HG03095 (cell line): ENCODE data around the gene NPRL2.

Experiments used
- ATAC-seq: cut with Tn5 transposase; IDR thresholded peaks from one replicate; pipeline ENCODE4 v1.9.1; 2021; ENCODE audit warnings: moderate library complexity; ENCODE audit not compliant: unreplicated experiment

Gene NPRL2

DNA sequence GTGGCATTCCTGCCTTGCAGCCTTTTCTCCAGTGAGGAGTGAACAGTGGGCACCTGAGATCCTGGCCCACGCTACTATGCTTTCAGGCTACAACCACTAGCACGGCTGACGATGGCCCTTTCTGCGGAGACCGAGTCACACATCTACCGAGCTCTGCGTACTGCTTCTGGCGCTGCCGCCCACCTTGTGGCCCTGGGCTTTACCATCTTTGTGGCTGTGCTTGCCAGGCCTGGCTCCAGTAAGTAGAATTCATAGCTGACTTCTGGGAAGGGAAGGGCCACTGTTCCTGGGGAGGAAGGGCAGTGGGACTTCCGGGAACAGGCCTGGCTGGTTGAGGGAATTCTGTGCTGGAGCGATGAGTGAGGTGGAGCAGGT, 735 bp upstream of the NPRL2 start:
- ATAC-seq, result no peak

DNA sequence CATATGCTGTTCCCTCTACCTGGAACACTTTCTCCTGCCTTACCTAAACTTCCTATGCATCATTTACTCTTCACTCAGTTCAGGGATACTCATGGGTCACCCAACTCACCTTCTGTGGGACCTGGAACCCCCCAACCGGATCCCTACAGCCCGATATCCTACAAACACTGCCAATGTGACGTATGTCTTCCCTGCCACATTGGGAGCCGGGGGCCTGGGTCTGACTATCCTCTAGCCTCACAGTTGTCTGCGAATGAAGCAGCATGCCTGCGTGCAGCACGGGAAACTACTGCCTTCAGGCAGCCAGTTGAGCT, 405 bp downstream of the NPRL2 start:
- ATAC-seq, result no peak

DNA sequence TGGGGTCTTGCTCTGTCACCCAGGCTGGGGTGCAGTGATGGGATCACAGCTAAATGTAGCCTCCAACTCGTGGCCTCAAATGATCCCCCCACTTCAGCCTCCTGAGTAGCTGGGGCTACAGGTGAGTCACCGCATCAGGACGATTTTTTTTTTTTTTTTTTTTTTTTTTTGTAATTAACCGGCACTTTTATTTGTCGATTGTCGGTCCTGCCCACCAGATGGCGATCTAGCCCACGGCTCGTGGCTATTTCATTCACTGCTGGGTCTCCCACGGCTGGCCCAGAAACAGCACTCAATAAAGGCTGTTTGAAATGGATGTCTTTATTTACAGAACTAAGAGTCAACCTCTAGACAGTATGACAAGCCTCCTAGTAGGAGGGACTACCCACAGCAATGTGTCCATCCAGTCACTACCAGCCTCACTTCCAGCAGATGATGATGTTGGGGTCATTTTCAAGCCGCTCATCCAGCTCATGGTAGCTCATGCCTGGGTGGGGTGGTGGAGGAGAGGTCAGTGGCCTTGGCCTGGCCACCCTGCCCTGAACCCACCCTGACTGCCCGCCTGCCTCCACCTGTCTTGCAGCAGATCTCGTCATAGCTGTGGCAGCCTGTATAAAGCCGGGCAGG, 3.3 kb downstream of the NPRL2 start:
- no peak for ATAC-seq

DNA sequence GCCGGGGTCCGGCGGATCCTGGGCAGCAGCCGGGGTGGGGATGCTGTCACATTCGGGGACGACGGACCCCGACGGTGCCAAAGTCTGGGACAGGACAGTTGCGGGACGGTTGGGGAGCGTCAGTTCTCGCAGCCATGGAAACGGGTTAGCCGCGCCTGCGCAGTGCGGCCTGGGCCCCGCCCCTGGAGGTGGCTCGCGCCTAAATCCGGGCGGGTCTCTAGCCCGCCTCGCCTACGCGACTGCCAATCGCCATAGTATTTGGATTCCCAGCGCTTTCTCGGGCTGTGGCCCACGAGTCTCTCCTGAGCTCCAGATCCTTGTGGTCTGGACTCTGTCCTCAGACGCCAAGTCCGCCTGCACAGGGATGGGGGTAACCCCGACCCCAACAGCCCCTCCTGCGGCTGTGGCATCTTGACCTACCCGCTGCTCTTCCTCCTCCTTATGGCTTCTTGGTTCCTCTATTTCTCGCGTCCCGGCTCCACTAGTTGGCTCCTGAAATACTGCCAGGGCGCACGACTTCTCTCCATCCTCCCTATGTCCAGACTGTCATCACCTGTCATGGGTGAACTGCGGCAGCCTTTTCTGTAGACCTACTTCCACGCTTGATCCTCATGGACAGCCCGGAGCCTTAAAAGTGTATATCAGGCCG, 4.9 kb downstream of the NPRL2 start, which contains the start of gene ZMYND10:
TSS of gene ZMYND10 (minus strand) at position 147 of the 649 bp plus-strand sequence. CDS start 153 bp downstream, outside the sequence.
- no peak for ATAC-seq

DNA sequence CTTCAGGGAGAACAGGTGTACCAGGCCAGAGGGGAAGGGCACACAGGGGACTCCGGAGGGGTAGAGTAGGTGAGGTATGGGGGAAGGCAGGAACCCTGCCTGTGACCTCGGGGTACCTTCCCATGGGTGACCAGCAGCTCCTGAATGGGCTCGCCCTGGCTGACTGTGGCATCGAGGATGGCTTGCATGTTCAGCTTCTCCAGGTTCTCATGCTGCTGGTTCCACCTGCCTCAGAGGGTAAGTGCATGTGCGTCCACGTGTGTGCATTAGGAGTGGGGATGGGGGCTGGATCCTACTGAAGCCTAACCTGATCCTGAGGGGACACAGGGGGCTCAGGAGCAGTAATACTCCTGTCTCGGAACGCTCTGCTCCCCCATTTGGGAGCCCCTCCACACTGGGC, 5.6 kb downstream of the NPRL2 start:
- no peak for ATAC-seq

DNA sequence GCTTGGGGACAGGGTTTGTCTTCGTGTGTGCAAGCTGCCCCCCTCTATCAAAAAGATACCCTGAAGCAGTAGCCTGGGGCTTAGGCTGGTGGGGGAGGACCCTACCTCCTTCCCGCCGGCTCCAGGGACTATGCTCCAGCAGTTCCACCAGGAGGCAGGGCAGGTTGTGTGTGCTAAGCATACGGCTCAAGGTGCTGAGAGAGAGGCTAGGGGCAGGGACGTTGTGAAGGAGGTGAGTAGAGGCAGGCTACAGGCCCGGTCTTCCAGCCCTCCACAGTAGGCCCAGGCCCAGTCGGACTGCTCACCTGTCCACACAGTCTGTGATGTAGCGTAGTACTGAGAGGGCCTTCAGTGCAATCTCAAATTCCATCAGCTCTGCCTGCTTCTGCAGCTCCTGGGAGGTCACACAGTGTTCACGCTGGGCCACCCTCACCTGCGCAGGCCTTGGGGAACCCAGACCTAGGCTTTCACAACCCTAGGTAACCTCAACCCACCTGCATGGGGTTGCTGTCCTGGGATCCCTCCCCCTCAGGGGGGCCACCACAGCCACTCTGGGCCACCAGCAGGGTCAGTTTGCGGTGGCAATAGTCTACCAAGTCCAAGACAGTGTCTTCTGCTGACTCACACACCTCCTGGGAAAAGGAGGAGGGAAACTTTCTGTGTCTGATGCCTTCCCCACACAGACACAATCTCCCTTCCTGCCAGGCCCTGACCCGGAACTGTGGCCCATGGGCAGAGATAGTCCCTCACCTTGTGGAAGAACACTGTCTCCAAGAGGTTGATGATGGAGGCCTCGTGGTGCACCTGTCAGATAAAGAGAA, 7.6 kb downstream of the NPRL2 start:
- ATAC-seq, result no peak

DNA sequence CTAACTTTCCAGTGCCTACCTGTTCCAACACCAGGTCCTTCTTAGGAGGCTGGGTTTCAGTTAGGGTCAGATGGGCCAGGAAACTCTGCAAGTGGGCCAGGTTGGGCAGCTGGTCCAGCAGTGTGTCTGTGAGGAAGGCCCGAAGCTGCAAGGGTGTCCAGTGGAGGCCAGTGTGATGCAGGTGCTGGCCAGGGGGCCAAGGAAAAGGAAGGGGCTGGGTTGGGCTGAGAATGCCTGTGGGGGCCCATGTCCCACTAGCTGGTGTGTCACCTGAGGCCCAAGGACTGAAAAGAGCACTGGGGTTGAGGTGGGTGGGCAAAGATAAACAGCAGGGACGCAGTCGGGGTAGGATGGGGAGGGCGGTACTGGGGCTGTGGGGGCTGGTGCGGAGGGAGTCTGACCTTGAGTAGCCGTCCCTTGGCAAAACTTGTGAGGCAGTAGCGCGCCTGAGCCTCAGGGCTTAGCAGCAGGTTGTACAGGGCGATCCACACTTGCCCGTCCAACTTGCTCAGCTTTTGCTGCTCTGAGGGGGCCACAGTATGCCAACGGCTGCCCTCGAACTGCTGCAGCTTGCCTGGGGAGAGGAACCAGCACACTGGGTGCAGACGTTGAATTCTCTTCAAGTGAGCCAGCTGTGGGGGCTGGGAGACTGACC, 8.5 kb downstream of the NPRL2 start:
- ATAC-seq, result no peak

DNA sequence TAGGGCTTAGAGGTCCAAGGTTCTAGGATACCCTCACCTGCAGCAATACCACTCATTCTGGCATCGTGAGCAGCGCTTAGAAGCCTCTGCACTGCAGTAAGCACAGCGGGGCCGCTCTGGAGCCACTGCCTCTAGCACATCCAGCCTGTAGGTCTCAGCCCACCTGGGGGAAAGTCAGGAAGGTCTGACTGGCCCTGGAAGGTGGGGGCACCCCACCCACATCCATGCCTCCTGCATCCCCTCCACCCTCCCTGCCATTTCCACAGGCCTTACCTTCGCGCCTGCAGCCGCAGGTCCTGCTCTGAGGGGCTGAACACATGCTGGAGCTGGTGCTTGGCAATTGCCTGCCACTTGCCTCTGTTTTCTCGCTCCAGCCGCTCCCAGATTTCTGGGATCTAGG, 9.0 kb downstream of the NPRL2 start:
- ATAC-seq, result no peak

DNA sequence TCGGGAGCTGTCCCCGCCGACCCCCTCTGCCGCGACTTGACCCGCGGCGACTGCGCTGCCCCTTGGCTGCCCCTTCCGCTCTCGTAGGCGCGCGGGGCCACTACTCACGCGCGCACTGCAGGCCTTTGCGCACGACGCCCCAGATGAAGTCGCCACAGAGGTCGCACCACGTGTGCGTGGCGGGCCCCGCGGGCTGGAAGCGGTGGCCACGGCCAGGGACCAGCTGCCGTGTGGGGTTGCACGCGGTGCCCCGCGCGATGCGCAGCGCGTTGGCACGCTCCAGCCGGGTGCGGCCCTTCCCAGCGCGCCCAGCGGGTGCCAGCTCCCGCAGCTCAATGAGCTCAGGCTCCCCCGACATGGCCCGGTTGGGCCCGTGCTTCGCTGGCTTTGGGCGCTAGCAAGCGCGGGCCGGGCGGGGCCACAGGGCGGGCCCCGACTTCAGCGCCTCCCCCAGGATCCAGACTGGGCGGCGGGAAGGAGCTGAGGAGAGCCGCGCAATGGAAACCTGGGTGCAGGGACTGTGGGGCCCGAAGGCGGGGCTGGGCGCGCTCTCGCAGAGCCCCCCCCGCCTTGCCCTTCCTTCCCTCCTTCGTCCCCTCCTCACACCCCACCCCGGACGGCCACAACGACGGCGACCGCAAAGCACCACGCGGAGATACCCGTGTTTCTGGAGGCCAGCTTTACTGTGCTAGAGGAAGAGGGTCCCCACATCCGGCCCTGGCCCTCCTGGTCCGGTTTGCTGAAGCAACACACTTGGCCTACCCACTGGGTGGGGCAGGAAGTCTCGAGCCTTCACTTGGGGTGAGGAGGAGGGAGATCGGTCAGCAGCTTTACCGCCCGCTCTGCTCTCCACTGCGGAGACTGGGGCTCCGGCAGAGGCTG, 9.9 kb downstream of the NPRL2 start, which contains the start of gene RASSF1:
TSS of gene RASSF1 (minus strand) at position 389 of the 882 bp plus-strand sequence. CDS start at position 358, 31 bp downstream.
- ATAC-seq, result peak; percentile 19

DNA sequence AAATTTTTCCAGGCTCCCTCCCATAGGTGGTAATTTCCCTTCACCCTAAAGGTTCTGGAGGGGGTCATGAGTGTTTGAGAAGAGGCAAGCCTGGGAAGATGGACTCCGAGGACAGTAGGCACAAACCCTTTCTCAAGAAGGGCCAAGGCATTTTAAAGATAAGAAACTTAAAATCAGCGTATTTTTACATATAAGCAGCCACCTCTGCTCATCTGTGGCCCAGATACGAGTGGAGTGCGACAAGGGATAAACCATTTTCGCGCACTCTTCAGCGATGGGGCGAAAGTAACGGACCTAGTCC, 10.5 kb downstream of the NPRL2 start:
- ATAC-seq, result no peak

DNA sequence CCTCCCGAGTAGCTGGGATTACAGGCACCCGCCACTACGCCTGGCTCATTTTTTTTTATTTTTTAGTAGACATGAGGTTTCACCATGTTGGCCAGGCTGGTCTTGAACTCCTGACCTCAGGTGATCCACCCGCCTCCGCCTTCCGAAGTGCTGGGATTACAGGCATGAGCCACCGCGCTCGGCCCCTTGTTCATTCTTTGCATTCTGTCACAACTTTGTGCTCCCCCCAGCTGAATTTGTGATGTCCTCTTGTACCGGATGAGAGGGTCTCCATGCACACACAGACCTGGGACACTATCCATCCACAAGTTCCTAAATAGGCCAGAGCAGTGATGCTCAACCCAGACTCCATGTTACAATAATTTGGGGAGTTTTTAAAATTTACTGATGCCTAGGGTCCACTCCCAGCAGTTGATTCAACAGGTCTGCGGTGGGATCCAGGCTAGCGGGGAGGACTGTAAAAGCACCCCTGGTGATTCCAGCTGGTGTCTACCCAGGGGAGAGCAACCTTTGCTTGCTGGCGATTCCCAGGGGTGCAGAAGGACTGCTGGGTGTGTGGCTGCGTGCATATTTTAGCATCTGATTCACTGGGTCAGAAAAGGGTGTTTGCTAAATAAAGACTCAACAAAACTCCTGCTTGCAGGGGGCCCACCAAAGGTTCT, 11.0 kb downstream of the NPRL2 start:
- ATAC-seq, result no peak

DNA sequence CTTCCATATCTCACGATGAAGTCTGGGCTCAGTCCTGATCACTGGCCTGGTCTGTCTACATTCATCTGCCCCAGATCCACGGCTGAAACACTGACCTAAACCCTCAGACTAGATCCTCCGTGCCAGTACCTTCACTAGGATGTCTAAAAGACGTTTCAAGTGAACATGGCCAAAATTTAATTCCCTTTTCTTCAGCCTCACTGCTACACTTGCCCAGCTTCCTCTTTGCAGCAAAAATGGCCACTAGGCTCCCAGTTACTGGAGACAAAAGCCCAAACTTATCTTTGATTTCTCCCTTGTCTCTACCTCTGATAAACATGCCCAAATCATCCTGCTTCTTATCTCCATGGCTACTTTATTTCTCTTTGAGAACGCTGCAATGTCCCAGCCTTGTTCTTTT, 11.6 kb downstream of the NPRL2 start:
- no peak for ATAC-seq

DNA sequence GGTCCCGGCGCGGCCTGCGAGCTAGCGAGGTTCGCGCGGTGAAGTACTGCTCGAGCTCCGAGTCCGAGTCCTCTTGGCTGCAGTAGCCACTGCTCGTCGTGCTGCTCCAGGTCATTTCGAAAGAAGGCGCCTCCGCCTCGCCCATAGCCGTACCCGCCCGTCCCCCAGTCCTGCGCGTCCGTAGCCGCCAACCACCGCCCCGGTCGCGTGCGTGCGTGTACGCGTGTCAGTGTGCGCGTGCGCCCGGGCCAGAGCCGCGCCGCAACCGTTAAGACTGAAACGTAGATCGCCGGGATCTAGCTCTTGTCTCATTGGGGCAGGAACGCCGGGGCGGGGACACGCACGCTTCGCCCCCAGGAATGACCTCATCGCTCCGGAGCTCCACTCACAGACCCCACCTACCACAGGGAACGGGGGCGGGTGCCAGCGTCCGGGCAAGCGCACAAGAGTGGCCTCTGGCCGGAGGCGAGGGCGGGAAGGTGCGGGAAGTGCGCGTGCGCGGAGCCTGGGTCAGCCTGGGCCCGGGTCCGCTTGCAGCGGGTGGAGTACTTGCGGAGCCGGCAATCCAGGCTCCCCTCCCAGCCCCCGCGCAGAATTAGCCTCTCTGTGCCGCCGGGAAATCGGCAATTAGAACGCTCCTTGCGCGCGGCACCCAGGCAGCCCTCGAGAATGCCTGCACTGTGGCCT, 13.3 kb downstream of the NPRL2 start:
- ATAC-seq, result peak; percentile 64

DNA sequence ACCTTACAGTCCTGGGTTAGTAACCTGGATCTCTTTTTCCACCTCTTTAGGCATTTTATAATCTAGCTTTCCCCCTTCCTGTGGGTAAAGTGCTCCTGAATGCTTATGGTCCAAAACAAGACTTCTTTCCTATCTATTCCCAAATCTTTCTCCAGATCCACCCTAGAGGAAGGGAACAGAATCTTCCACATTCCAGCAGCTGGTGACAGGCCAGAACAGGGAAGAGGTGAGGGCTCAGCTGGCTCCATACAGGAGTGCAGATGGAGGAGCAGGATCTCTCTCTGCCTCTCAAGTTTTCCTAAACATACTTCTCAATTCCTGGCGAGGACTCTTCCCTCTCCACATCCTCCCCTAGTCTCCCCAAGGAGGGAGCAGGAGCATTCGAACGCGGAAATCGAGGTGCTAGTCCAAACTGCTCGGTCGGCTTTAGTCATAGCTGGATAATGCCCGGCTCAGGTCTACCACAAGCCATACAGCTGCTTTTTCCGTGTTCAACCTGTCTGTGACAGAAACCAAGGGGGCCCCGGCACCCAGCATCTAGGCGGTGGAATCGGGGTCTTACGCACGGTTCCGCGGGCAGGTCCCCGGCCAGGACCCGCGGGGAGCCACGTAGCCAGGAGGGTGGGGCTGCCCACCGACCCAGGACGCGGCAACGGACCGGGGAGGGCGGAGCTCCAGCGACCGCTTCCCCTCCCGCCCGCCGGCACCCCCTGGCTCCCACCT, 14.0 kb downstream of the NPRL2 start:
- ATAC-seq, result peak; percentile 23

DNA sequence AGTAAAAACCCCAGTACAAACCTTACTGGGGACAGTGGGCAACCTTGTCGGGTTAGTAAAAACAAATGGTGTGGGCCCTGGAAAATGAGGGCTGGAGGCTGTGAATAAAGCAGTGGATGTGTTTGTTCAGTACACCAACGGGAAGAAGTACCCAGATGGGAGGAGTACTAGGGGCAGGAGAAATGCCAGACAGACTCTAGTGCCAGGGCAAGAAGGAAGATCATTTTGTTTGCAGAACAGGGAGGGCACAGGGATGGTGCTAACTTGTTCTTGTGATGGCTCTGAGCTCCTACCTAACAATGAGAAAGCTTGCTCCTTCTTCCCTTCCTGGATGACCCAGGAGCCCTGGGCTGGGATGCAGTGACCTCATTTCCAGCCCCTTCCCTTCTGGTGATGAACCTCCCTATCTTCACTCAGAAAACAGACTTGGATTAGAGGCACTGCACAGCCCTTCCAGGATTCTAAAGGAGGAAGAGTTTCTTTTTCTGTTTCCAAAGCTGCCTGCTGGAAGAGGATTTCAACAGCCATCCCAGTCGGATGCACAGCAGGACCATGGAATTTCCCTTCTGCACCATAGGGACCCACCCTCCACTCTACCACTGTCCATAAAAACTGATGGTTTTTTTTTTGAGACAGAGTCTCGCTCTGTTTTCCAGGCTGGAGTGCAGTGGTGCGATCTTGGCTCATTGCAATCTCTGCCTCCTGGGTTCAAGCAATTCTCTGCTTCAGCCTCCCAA, 16.1 kb downstream of the NPRL2 start:
- ATAC-seq, result no peak

DNA sequence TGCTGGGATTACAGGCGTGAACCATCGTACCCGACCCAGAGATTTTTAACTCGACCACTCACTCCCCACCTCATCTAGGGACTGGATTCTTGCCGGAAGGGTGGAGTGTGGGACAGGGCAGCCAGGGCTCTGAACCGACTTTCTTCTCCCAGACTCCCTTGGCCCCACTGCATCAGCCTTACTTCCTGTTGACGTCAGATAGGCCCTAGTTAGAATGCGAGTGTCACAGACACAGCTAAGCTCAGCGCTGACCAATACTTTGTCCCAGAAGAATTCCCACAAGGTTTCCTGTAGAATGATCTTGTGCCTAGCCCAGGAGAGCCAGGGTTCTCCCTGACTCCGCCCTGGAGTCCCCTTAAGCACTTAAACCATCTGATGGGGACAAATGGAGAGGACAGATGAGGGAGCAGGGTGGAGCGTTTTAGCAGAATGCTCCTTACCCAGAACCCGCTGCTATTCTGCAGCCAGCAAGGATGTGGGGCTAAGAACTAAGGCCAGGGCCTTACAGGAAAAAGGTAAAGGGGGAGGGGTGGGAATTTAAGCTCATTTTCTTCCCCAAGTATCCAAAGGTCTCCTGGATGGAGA, 16.7 kb downstream of the NPRL2 start:
- ATAC-seq, result no peak

DNA sequence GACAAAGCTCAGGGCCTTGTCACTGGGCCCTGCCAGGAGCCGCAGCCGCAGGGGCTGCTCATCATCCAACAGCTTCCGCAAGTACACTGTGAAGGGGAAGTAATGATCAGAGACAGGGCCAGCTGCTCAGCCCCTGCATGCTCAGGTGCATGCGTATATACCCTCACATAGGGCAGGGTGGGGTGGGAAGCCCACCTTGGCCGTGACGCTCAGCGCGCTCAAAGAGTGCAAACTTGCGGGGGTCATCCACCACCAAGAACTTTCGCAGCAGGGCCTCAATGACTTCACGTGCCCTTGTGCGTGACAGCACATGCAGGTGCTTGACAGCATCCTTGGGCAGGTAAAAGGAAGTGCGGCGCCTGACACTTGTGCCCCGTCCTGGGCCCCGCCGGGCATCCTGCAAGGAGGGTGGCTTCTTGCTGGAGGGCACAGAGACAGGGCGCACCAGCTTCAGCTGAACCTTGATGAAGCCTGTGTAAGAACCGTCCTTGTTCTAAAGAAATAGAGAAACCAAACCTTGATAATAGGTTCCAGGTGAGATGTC, 19.1 kb downstream of the NPRL2 start:
- ATAC-seq, result no peak

DNA sequence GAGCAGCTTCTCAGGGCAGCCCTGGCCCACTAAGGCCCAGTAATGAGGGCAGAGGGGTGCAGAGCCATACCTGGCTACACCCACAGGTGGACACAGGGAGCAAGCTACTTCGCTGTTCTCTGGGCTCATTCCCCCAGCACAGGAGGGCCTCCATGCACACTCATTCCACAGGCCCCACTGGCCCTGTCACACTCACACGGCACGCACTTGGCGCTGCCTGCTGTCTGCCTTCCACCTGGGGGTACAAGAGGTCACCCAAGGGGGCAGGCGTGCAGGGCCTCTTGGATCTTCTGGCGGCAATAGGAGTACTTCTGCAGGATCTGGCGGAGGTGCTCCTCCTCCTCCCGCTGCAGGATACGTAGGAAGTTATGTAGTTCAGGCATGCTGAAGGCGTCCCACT, 20.2 kb downstream of the NPRL2 start:
- no peak for ATAC-seq
